NCI-H2171 treated with DMSO at 0.1 percent for 48 hours (cell line): ENCODE results near the gene COPS7B.
A peak's percentile ranks its signal among the peaks of the same experiment; 100 is the strongest.

Source experiments
- DNase-seq: peaks from one replicate; lab custom pipeline; 2025; lab: John Stamatoyannopoulos, UW

Gene COPS7B

DNA sequence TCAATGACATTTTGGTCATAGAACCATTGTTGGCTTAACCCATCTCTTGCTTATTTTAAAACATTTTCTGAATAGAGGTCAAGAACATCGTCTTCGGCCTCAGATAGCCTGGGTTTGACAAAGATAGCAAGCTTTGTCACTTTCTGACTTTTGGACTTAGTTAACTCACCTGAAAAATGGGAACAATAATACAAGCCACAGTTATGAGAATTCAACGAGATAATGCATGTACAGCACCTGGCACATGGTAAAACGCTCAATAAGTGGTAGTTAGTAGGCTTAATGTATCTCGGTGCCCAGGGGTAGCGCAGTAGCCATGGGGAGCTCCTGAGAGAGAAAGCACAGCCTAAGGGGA, 446 bp upstream of the COPS7B start:
- DNase-seq: no peak

DNA sequence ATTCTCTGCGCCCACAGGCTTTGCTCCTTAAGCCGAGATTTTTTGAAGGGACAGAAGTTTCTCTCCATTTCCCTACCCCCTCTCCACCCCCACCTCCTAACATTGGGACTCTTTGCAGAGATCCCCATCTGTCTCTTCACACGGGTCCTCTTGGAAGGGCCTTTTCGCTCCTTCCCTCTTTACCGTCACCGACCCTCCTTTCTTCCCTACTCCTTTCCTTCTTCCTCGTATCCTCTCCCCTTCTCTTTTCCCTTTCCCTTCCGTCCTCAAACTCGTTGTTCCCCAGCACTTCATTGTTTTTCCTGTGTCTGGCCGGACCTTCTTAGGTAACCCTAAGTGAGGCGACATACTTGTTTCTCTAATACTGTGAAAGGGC, 660 bp downstream of the COPS7B start:
- no peak for DNase-seq

DNA sequence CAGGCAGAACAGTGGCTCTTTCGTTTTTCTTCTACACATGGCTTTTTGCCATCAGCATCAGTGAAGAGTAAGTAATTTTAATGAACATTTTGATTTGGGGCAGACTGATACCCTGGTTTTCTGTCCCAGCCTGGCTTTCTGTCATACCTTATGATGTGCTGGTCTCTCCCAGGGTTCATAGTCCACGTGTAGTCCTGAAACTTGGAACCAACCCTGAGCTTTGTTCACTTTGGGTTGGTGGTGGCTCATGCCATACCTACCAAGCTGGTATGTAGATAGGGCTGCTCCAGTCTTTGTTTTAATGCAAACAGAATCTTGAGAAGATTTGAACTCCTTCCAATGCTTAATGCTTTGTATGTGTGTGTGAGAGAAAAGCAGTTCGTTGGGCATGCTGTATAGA, 4.9 kb downstream of the COPS7B start:
- DNase-seq: no peak

DNA sequence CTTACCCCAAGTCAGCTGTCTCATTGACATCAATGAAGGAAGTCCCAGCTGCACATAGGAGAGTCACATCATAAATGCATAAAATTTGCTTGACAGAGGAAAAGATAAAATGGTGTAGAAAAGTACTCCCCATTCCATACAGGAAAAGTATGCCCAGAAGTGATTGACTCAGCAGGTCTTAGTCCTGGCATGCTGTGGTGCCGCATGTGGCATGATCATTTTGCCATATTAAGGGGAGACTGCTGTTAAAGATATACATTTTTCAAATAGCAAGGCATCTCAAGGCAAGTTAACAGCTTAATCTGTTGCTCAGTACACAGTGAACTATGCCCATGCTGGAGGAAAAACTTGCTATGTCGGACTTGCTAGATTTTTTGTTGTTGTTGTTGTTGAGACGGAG, 8.1 kb downstream of the COPS7B start:
- DNase-seq: no peak

DNA sequence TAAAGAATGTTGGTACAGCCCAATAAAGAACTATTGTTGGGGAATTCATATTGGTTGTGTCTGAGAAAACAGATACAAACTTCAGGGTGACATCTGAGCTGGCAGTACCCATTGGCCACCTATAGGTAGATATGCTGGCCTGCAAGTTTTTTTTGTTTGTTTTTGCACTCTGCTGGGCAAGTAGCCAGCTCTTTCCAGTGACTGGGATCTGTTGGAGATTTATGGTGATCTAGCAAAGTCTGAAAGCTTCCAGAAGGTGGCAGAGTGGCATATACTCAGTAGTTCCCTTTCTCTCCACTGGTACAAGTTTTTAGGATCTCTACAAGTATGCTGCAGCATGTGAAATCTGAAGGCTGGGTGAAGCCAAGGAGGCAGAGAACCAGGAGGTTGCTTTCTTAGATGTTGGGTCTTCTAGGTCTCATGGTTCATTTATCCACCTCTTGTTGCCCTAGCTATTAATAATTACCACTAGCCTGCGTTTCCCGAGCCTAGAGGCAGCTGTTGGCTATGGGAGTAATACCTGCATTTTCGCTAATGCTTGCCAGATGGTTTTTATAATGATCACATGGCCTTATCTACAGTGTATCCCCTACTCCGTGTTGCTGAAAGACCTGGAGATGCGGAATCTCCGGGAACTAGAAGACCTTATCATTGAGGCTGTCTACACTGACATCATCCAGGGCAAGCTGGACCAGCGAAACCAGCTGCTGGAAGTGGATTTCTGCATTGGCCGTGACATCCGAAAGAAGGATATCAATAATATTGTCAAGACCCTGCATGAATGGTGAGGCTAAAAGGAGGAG, 9.5 kb downstream of the COPS7B start:
- DNase-seq: peak; percentile 17

DNA sequence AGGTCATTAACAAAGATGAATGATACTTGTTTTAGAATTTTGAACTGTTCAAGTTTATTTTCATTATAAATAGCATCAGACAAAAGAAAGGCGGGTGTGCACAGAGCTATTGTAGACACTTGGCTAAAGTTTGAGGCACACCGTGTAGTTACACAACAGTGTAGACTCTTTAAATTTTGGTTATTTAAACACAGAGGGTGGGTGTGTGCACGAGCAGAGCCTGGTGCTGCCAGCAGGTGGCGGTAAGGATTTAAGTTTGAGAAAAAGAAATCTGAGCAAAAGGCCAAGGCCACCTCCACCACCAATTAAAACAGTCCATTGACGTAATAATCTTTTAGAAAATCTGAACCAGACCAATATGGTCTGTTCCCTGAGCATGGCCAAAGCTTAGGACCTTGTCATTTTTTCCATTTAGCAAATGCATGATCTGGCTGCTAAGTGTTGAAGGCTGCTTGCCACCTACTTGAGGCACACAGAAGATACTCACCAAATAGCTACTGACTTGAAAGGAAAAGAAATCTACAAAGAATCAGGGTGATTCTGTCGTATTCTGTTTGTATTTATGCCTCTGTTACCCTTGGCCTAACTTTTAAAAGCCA, 14.3 kb downstream of the COPS7B start:
- no peak for DNase-seq

DNA sequence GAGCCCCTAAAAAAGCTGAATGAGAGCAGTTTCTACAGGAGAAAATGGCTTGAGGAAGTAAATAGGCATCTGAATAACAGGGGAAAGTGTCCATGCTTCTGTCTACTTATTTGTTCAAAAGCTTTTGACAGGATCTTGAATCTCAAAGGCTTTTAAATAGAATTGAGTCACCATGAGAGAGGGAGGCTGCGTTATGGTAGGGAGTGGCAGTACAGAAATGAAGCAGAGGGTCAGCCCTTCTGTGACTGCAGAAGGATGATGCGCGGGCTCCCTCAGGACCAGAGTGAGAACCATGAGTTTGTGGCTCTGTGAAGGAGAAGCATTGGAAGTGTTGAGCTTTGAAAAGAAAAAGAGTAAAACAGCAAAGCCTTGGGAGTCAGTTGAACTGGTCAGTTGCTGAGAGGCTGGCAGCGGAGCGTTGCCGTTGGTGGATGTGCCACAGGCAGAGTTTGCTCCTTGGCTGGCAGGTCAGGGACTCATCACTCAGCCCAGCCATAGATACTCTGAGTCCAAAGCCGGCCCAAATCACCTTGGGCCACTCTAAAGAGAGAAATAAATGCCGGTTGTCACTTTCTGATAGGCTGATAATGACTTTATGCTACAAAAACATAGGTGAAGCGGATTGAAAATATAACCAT, 17.4 kb downstream of the COPS7B start:
- no peak for DNase-seq

DNA sequence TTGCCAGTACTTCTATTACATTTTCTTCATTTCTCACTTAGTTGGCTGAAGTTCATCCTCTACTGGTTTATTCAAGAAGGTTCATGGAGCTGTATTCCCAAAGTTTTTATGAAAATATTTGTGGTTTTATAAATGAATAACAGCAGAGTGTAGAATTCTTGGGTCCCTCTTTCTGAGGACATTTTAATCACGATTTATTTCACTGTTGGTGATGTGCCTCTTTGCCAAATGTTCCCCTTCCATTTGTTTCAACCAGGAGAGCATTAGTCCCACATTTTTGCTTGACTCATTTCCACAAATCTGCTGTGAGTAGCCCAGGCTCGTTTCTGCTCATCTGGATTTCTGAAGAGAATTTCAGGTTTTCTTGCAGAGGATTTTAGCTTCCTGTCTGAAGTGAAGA, 20.8 kb downstream of the COPS7B start:
- DNase-seq: no peak

DNA sequence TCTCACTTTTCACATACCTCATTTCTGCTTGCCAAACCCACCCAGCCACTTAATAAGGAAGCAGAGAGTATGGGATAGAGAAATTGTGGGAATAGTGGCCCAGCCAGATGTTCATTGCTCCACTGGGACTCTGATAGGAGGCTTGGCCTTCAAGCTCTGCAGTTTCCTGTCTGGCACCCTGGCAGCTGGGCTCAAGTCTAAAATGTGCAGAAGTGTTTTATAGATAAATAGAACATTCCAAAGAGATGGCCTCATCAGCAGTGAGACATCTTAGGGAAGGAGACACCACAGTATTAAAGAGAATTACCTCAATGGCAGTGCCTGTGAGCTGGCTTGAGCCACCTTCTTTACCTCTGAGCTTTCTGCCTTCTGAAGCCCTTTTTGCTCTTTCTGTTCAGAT, 24.7 kb downstream of the COPS7B start:
- no peak for DNase-seq

DNA sequence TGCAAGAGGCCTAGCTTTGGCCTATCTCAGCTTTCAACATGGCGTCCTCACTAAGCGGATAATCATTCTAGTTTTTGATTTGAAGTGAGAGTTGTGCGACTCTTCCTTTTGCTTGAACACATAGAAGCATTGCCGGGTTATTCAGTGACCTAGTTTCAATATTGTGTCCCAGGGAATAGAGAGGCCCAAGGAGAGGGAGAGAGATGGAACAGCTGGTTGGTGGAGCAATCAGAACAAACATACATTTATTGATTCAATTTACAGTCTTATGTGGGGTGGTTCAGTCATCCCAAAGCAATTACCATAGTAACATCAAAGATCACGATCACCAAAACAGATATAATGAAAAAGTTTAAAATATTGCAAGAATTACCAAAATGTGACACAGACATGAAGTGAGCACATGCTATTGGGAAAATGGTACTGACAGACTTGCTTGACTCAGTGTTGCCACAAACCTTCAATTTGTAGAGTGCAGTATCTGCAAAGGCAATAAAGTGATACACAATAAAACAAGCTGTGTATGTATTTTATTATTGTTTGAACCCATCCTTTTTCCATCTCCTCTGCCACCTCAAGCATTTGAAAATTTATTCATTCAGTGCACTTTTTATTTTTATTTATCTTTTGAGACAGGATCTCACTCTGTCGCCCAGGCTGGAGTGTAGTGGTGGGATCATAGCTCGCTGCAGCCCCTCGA, 30.2 kb downstream of the COPS7B start:
- DNase-seq: no peak

DNA sequence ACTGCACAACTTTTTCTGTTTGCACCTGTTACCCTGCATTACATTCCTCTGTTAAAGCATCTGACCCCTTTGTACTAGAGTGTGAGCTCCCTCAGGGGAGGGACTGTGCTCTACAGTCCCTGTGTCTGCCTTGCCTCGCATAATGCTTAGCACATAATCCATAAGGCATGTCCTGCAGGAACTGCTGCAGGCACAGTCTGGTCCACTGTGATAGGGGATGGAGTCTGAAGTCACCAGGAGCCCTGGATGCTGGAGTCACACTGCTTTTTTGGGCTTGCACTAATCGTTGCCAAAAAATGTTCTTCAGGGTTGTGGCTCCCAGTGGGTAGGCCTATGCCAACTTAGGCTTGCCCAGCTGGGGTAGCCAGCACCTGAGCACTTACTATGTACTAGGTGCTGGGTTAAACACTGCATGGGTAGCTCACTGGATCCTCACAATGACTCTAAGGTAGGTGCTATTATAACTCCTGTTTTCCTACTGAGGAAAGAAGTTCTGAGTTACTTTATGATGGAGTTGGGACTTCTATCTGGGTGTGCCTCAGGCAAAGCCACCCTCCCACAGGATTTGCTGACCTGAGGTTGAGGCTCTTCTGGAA, 33.3 kb downstream of the COPS7B start:
- no peak for DNase-seq

DNA sequence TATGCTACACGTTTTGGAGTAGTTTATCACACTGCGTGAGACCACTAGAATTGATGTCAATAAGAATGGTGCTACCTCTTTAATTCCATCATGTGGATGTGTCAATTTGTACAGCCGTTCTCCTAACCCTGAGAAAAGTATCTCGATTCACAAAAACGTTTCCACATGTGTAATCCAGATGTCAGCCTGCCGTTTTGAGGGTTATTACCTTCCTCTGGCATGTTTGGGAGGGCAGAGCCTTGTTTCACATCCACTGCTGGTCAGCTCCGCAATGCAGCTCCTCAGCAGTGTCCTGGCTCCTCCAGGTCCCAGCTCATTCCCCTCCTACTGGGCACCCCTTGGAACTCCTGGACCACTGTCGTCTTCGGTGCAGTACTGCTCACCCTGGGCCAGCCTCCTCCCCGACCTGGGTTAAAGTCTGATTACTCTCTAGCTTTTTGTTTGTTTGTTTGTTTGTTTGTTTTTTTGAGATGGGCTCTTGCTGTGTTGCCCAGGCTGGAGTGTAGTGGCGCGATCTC, 34.6 kb downstream of the COPS7B start:
- DNase-seq: no peak

DNA sequence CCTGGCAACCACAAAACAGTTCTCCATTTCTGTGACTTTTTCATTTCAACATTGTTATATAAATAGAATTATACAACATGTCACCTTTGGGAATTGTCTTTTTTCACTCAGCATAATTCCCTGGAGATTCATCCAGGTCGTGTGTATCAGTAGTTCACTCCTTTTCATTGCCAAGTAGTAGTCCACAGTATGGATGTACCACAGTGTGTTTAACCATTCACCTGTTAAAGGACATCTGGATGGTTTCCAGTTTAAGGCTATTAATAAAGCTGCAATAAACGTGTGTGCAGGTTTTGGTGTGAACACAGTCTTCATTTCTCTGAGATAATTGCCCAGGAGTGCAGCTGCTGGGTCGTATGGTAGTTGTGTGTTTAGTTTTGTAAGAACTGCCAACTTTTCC, 35.7 kb downstream of the COPS7B start:
- DNase-seq: no peak

DNA sequence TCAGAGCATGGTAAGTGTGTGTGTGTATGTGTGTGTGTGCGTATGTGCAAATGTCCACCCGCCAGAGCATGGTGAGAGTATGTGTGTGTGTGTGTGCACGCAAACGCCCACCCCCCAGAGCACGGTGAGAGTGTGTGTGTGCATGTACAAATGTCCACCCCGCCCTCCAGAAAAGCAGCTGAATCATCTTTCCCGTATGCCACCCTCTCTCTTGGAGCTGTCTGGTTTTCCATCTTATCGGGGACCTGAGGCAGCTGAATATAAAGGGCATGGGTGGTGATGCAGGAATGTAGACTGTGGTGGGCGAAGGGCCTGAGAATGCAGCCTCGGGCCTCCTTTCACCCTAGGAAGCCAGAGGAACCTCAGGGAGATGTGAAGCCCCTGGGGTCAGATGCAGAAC, 66.9 kb downstream of the COPS7B start:
- DNase-seq: no peak

DNA sequence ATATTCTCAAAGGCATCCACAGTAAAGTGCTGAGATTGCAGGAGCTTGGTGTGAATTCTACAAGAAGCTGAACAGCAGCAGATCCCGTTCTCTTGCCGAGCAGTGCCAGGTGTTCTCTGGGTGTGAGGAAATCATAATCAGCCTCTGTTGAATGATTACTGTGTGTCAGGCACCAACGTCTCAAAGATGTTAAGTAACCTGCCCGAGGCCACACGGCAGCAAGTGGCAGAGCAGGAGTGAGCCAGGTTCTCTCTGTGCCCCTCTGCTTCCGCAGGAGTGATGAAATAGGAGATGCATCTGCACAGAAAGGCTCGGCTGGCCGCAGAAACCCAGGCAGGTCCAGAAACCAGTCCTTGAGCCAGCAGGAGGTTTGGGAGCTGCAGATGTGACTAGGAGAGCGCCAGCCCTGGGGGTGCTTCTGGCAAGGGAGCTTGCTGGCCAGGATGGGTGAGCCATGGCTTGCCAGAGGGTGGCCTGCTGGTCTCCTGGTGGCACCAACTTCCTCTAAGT, 68.4 kb downstream of the COPS7B start:
- DNase-seq: no peak

DNA sequence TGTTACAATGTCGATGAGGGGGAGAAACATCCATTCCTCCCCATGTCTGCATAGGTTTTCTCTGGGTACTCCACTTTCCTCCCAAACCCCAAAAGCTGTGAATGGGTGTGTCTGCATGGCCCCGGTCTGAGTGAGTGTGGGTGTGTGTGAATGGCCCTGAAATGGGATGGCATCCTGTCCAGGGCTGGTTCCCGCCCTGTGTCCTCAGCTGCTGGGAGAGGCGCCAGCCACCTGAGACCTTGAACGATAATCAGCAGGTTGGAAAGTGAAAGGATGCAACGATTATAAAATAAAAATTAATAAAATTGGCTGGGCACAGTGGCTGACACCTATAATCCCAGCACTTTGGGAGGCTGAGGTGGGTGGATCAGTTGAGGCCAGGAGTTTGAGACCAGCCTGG, 70.7 kb downstream of the COPS7B start:
- no peak for DNase-seq
